MCF 10A (cell line): ENCODE measurements around the gene TRIM65. TPM values are rescaled to one million over a fixed set of nuclear protein-coding genes. Genes with fewer than 3 reads are reported as not detected.

Experiments
- BruUV-seq: library from RNA; stranded (reverse); fragments of 400-500 nt; replicated peaks from 2 replicates; lab custom pipeline; 2021; lab: Mats Ljungman, UMichigan
- CTCF ChIA-PET: fragments of 300-600 bp; sonication (Branson Sonifier 250); formaldehyde crosslinking; extraction: SDS; loops from one replicate; lab custom pipeline; 2021; ENCODE audit warnings: antibody characterized with exemption, inconsistent platforms; lab: Yijun Ruan, JAX
- POLR2A ChIA-PET: fragments of 300-600, 350-650 bp; sonication (Branson Sonifier 250); formaldehyde crosslinking; extraction: SDS; loops from one replicate; lab custom pipeline; 2020; ENCODE audit warnings: antibody characterized with exemption, inconsistent platforms; lab: Yijun Ruan, JAX
- DNase-seq: peaks from one replicate; pipeline ENCODE4 v3.0.0-alpha.2; 2018; ENCODE audit not compliant: unreplicated experiment
- H3K27ac Mint-ChIP-seq: one replicate; pipeline ENCODE4 v1.8.0; 2022; ENCODE audit warnings: mild to moderate bottlenecking, low read depth, mixed read lengths; ENCODE audit not compliant: unreplicated experiment
- H3K27me3 Mint-ChIP-seq: one replicate; pipeline ENCODE4 v1.8.0; 2022; ENCODE audit warnings: mixed read lengths; ENCODE audit not compliant: insufficient read depth, unreplicated experiment
- H3K36me3 Mint-ChIP-seq: one replicate; pipeline ENCODE4 v1.8.0; 2022; ENCODE audit warnings: mild to moderate bottlenecking, moderate library complexity, mixed read lengths; ENCODE audit not compliant: insufficient read depth, unreplicated experiment
- H3K4me1 Mint-ChIP-seq: one replicate; pipeline ENCODE4 v1.8.0; 2022; ENCODE audit warnings: mixed read lengths; ENCODE audit not compliant: insufficient read depth, unreplicated experiment
- H3K4me3 Mint-ChIP-seq: one replicate; pipeline ENCODE4 v1.8.0; 2022; ENCODE audit warnings: mild to moderate bottlenecking, moderate library complexity, mixed read lengths; ENCODE audit not compliant: unreplicated experiment
- H3K9me3 Mint-ChIP-seq: one replicate; pipeline ENCODE4 v1.8.0; 2022; ENCODE audit warnings: mixed read lengths; ENCODE audit not compliant: unreplicated experiment
- CTCF ChIP-seq: fragments of 200-600 bp; IDR thresholded peaks from one replicate; pipeline ENCODE4 v1.8.0; 2022; ENCODE audit warnings: antibody characterized with exemption, mild to moderate bottlenecking; ENCODE audit not compliant: unreplicated experiment
- intact Hi-C: fragments of 100-400 bp; cut with micrococcal nuclease; formaldehyde crosslinking; loops from 2 replicates; pipeline ENCODE4 v1.14.1; 2022
- total RNA-seq: library from RNA; stranded (reverse); gene quantifications from 2 replicates; pipeline ENCODE4 v1.2.3, GENCODE V29; 2022

The TRIM65 gene
- total RNA-seq, 1 experiment from 2014 or later: 15.9 TPM

GRCh38 chr17:75850928-75851692 is 45.6 kb downstream of the TRIM65 start:
- H3K27ac Mint-ChIP-seq: no peak overlapping the region
- ChIA-PET CTCF (interaction anchor here (0.6 to 2.2 kb wide), 6 partner anchors 10 to 914 kb away, joined by 3 to 6 read pairs (median 3); partner anchors contain the start of gene GALK1), POLR2A (interaction anchor here (5.8 kb wide), 1 partner anchor 73 kb away, joined by 128 read pairs; a partner anchor contains a TSS)
- no peaks in the 10 kb centered on the region for H3K27me3 Mint-ChIP-seq
- H3K4me1 Mint-ChIP-seq: peaks cover 16% of the 10 kb centered on the region
- peaks cover 76% of the 10 kb centered on the region for H3K36me3 Mint-ChIP-seq
- intact Hi-C loops: no loop called here
- no peaks in the 10 kb centered on the region for H3K9me3 Mint-ChIP-seq
- DNase-seq: no peak
- BruUV-seq: no TSS peak
- no peak for TF ChIP-seq CTCF
- H3K4me3 Mint-ChIP-seq: no peak overlapping the region

GRCh38 chr17:75849724-75850123 is 47.0 kb downstream of the TRIM65 start:
- Mint-ChIP-seq H3K27ac (peak overlapping the region; percentile 19), H3K36me3 (peaks cover 83% of the 10 kb centered on the region), H3K4me3 (no peak overlapping the region), H3K27me3 (no peaks in the 10 kb centered on the region), H3K9me3 (no peaks in the 10 kb centered on the region), H3K4me1 (peaks cover 27% of the 10 kb centered on the region)
- BruUV-seq: no TSS peak
- intact Hi-C loops: loop anchor here (2.0 kb wide), 1 partner anchor 77 kb away; no protein-coding TSS in a partner anchor
- no peak for DNase-seq
- CTCF ChIA-PET: interaction anchor here (0.6 to 2.2 kb wide), 8 partner anchors 11 to 256 kb away, joined by 3 to 6 read pairs (median 4); no protein-coding TSS in a partner anchor
- POLR2A ChIA-PET: interaction anchor here (0.7 to 1.4 kb wide), 3 partner anchors 16 to 521 kb away, joined by 3 to 6 read pairs (median 4); partner anchors contain the start of gene GALK1
- no peak for TF ChIP-seq CTCF

GRCh38 chr17:75849279-75849646 is 47.5 kb downstream of the TRIM65 start:
- peaks cover 83% of the 10 kb centered on the region for H3K36me3 Mint-ChIP-seq
- no peaks in the 10 kb centered on the region for H3K27me3 Mint-ChIP-seq
- intact Hi-C loops: loop anchor here (2.0 kb wide), 1 partner anchor 76 kb away; no protein-coding TSS in a partner anchor
- no peak overlapping the region for H3K4me3 Mint-ChIP-seq
- ChIA-PET POLR2A (interaction anchor here (1.4 kb wide), 1 partner anchor 84 kb away, joined by 4 read pairs; the partner anchor contains the start of gene GALK1), CTCF (interaction anchor here (0.6 to 2.2 kb wide), 8 partner anchors 8 to 257 kb away, joined by 3 to 9 read pairs (median 5); no protein-coding TSS in a partner anchor)
- peak overlapping the region; percentile 19 for H3K27ac Mint-ChIP-seq
- no peak for DNase-seq
- H3K9me3 Mint-ChIP-seq: no peaks in the 10 kb centered on the region
- TF ChIP-seq CTCF: no peak
- H3K4me1 Mint-ChIP-seq: peaks cover 25% of the 10 kb centered on the region
- no TSS peak for BruUV-seq
